C4-2B (cell line): Measurements from ENCODE around the gene RGS9.

Experiments
- H3K27ac ChIP-seq: fragments of 450-650 bp; 2 replicates; pipeline ENCODE4 v1.5.1; 2017
- CTCF ChIP-seq: fragments of 450-650 bp; conservative IDR thresholded peaks from 2 replicates; pipeline ENCODE4 v1.5.1; 2017; ENCODE audit warnings: mild to moderate bottlenecking
- ZFX ChIP-seq: fragments of 450-650 bp; IDR thresholded peaks from 2 replicates; pipeline ENCODE4 v1.6.1; 2017

The RGS9 gene

GRCh38 chr17:65190467-65191097 lies 53.4 kb downstream of the RGS9 start:
- TF ChIP-seq CTCF: no peak
- no peak for TF ChIP-seq ZFX
- H3K27ac ChIP-seq: no peak overlapping the region

DNA sequence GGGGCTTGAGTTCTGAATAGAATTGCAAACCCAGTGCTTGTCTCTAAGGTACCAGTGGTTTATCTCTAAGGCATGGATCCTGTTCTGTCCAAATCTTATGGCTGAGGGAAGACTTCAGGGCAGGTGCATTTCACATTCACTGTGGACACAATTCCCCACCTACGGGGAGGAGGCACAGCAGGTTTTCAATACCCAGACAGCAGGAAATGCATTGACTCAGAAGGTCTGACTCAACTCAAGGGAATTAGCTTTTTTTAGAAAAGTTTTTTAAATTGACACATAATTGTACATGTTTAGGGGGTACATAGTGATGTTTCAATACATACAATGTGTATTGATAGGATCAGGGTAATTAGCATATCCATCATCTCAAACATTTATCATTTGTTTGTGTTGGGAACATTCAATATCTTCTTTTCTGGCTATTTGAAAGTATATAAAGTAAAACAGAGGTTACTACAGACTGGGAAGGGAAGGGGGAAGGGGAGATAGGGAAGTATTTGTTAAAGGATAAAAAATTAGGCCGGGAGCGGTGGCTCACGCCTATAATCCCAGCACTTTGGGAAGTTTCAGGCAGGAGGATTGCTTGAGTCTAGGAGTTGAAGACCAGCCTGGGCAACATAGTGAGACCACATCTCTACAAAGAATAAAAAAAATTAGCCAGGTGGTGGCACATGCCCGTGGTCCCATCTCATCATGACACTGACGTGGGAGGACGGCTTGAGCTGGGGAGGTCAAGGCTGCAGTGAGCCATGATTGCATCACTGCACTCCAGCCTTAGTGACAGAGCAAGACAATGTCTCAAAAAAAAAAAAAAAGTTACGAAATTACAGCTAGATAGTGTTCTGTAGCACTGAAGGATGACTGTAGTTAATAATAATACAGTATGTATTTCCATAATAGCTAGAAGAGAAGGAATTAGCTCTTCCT lies 54.9 kb downstream of the RGS9 start:
- TF ChIP-seq ZFX (no peak), CTCF (no peak)
- H3K27ac ChIP-seq: no peak overlapping the region

DNA sequence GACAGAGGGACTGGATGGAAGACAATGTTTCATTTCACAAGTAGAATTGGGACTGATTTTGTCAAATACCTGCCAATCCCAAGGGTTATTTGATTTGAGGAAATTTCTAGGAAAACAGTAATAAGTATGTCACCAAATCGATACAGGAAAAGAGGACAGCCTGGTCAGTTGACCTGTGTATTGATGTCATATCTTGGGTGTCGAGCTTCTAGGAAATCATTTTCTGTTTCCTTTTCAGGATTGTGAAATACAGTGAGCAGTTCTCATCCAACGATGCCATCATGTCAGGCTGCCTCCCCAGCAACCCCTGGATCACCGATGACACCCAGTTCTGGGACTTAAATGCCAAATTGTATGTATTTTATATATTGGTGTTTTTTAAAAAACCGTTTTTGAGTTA lies 56.1 kb downstream of the RGS9 start:
- TF ChIP-seq ZFX (no peak), CTCF (no peak)

GRCh38 chr17:65193716-65194293 lies 56.6 kb downstream of the RGS9 start:
- TF ChIP-seq CTCF (no peak), ZFX (no peak)
- no peak overlapping the region for H3K27ac ChIP-seq

More for the DNA sequence above, 56.1 kb downstream of the RGS9 start:
- no peak overlapping the region for H3K27ac ChIP-seq

- TF ChIP-seq CTCF: no peak
- no peak for TF ChIP-seq ZFX
- H3K27ac ChIP-seq: no peak overlapping the region
Observed at GRCh38 chr17:65194670-65195334, 57.6 kb downstream of the RGS9 start.

GRCh38 chr17:65195716-65196115 lies 58.5 kb downstream of the RGS9 start:
- H3K27ac ChIP-seq: no peak overlapping the region
- TF ChIP-seq ZFX: no peak
- no peak for TF ChIP-seq CTCF
